GM18861 (cell line): ENCODE data around the gene APOB.

Experiments used
- ATAC-seq: cut with Tn5 transposase; IDR thresholded peaks from one replicate; pipeline ENCODE4 v1.9.1; 2021; ENCODE audit not compliant: unreplicated experiment

Gene APOB

GRCh38 chr2:21005700-21006422, 38.0 kb downstream of the APOB start:
- ATAC-seq: no peak

DNA sequence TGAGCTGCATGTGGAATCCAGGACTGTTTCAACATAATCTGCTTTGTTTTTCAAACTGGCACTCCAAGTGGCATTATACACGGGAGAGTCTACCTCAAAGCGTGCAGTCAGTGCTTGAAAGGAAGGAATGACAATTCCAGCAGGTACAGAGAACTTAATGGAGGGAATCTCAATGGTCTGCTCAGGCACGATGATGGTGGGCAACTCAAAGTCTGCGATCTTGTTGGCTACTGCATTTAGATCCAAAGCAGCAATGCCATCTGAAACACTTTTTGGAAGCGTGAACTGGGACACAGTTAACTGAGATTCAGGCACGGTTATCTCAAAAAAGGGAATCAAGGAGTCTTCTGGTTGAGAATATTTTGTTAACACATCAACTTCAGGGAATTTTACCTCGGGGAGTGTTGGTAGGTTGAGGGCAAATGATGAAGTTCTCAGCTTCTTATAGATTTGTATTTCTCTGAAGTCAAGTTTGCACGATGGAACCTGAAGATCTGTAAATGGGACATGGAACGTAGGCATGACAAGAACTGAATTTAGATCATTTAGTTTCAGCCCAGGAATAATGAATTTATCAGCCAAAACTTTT, 38.7 kb downstream of the APOB start:
- no peak for ATAC-seq

DNA sequence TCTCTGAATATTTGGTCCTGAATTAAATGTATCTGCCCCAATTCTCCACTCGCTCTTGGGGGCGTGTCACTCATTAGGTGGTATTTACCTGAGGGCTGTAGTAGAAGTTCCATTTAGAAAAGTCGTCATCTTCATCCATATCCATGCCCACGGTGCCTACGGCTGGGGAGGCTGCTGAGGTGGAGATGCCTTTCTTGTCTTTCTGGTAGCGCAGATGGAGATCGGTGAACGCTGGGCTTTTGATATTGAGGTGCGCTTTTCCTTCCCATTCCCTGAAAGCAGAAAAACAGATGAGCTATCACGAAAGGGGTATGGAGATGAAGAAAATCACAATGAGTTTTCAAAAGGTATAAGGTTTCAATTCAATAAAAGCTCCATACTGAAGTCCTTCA, 39.7 kb downstream of the APOB start:
- no peak for ATAC-seq

- ATAC-seq: no peak
These were observed 40.2 kb downstream of the APOB start for GRCh38 chr2:21003572-21004180.

DNA sequence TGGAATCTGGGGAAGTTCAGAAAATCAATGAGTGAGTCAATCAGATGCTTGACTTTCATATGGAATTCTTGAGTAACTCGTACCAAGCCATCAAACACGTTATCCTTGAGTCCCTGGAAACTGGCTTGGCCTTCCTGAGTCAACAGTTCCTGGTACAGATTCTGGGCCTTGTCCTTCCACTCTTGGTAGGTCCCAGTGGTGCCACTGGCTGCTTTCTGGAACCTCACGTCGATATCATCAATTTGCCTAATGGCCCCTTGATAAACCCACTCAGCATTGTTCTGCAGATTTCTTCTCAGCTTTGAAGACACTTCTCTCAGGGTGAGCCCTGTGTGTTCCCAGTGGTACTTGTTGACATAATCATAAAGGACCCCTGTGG, 41.1 kb downstream of the APOB start:
- ATAC-seq: no peak

DNA sequence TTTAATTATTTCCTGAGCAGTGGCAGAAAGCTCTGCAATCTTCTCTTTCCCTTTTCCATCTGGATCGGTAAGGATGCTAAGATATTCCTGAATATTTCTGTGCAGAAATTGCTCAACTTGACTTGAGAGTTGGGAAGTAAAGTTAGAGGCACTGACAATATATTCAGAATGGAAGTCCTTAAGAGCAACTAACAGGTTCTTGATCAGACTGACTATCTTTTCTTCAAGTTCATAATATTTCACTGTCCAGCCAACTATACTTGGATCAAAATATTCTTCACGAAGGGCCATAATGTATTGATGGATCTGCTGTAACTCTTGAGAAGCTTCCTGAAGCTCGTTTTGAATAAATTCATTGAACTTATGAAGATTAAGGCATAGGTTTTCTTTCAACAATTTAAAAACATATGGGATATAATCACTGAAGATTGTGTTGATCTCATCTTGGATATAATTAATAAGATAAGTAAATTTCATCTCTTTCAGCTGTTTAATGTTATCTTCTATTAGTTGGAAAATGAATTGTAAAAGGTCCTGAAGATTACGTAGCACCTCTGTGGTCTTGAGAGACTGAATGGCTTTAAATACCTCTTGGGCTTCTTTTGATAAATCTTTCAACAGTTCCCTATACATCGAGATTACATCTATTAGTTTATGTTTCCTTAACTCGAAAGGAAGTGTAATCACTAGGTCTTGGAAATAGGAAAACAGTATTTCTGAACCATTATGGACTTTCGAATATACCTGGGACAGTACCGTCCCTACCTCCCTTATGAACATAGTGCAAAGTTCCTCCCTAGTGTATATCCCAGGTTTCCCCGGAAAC, 41.7 kb downstream of the APOB start:
- ATAC-seq: no peak

GRCh38 chr2:21001225-21001946, 42.5 kb downstream of the APOB start:
- no peak for ATAC-seq

- ATAC-seq: no peak
These were observed 43.8 kb downstream of the APOB start for GRCh38 chr2:20999906-21000645.

GRCh38 chr2:20998972-20999905, 44.6 kb downstream of the APOB start:
- ATAC-seq: no peak

- ATAC-seq: no peak
These were observed 45.7 kb downstream of the APOB start for GRCh38 chr2:20997953-20998722.

GRCh38 chr2:20994130-20994529, 49.7 kb downstream of the APOB start:
- ATAC-seq: no peak

DNA sequence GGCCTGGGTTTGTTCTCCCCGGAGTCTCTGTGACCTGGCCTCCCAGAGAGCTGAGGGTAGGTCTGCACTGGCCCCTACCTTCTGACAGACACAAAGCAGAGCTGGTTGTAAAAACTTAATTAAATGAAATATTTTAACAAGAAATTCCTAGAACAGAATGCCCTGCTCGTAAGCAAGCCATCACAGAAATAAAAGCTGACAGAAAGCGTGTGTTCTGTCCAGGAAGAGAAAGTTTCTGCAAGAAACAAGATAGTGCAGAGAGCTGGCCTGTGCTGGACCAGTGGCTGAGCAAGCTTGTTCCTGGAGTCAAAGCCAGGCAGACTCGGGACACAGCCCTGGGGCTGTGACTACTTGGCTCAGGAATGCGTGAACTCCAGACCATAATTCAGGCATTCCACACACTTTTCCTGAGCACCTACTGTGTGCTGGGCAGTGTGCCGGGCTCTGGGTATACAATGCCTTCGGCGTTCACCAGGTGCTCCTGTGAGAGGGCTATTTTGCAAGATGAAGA, 51.6 kb downstream of the APOB start:
- ATAC-seq: no peak

- no peak for ATAC-seq
These were observed 53.1 kb downstream of the APOB start for GRCh38 chr2:20990442-20991430.

DNA sequence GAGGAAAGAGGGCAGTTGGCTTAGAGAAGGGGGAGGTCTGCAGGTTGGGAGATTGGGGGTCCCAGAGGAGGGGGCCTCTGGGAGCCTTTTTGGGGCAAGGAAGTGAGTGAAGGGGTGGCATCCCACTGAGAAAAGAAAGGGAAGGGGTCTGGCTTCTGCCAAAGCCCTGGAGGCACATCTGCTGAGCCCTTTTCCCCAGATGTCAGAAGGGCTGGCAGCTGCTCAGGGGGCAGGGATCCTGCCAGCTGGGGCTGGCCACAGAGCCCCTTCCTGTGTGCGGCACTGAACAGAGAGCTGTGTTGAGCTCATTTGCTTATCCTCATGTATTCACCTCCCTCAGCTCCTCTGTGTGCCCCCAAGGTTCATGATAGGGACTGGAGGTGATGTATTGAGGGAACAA, 54.5 kb downstream of the APOB start:
- ATAC-seq: no peak

GRCh38 chr2:20988905-20989304, 55.0 kb downstream of the APOB start:
- ATAC-seq: no peak

GRCh38 chr2:20986024-20986939, 57.6 kb downstream of the APOB start:
- ATAC-seq: no peak
